Measurements from ENCODE around the gene NDUFB7.

Gene NDUFB7

GRCh38 chr19:14561847-14562351 lies 10.0 kb downstream of the NDUFB7 start:
- TF ChIP-seq EZH2phosphoT487 (IDR thresholded peaks at IDR 0.05; ENCODE audit: borderline replicate concordance, low read length), result no peak
- no peak for TF ChIP-seq CTCF (IDR thresholded peaks at IDR 0.05; ENCODE audit: low read depth, low read length, poor library complexity, severe bottlenecking)
- peaks cover 10% of the 10 kb centered on the region; the same call in 1 of the 2 replicates for H3K4me1 ChIP-seq (ENCODE audit: control insufficient read depth, low read length)
- no peaks in the 10 kb centered on the region for H3F3A ChIP-seq (ENCODE audit: control insufficient read depth, insufficient read depth)
- peaks cover 48% of the 10 kb centered on the region for H3K79me2 ChIP-seq (ENCODE audit: control insufficient read depth, low read length)
- no peak overlapping the region for H3K4me3 ChIP-seq (ENCODE audit: low read length)
- no peaks in the 10 kb centered on the region for H3K9me3 ChIP-seq (ENCODE audit: control insufficient read depth, insufficient read depth, low read length)
- peaks cover 26% of the 10 kb centered on the region for H3K36me3 ChIP-seq (ENCODE audit: control insufficient read depth, low read length)
- H3K27me3 ChIP-seq (ENCODE audit: control insufficient read depth, low read length), result no peaks in the 10 kb centered on the region
- H3K9me2 ChIP-seq (replicated peaks; ENCODE audit: control insufficient read depth, low read length), result no peaks in the 10 kb centered on the region
- no peak overlapping the region for H3K27ac ChIP-seq (ENCODE audit: low read depth, low read length)
- no peak overlapping the region for H3K4me2 ChIP-seq (ENCODE audit: low read length)
- no peaks in the 10 kb centered on the region for H4K20me1 ChIP-seq (ENCODE audit: control insufficient read depth, insufficient read depth, low read depth, low read length)

GRCh38 chr19:14561249-14561648 lies 10.6 kb downstream of the NDUFB7 start:
- Histone ChIP-seq H3K4me3 (ENCODE audit: low read length) (no peak overlapping the region), H3K4me1 (ENCODE audit: control insufficient read depth, low read length) (peaks cover 17% of the 10 kb centered on the region), H3K4me2 (ENCODE audit: low read length) (no peak overlapping the region), H3F3A (ENCODE audit: control insufficient read depth, insufficient read depth) (no peaks in the 10 kb centered on the region), H3K9me3 (ENCODE audit: control insufficient read depth, insufficient read depth, low read length) (no peaks in the 10 kb centered on the region), H3K79me2 (ENCODE audit: control insufficient read depth, low read length) (peaks cover 54% of the 10 kb centered on the region), H3K9me2 (replicated peaks; ENCODE audit: control insufficient read depth, low read length) (no peaks in the 10 kb centered on the region), H3K27me3 (ENCODE audit: control insufficient read depth, low read length) (no peaks in the 10 kb centered on the region), H3K36me3 (ENCODE audit: control insufficient read depth, low read length) (peaks cover 26% of the 10 kb centered on the region), H3K27ac (ENCODE audit: low read depth, low read length) (no peak overlapping the region), H4K20me1 (ENCODE audit: control insufficient read depth, insufficient read depth, low read depth, low read length) (no peaks in the 10 kb centered on the region)
- TF ChIP-seq CTCF (IDR thresholded peaks at IDR 0.05; ENCODE audit: low read depth, low read length, poor library complexity, severe bottlenecking) (no peak), EZH2phosphoT487 (IDR thresholded peaks at IDR 0.05; ENCODE audit: borderline replicate concordance, low read length) (no peak)

- TF ChIP-seq CTCF (IDR thresholded peaks at IDR 0.05; ENCODE audit: low read depth, low read length, poor library complexity, severe bottlenecking), result no peak
- no peak for TF ChIP-seq EZH2phosphoT487 (IDR thresholded peaks at IDR 0.05; ENCODE audit: borderline replicate concordance, low read length)
- no peak overlapping the region for H3K27ac ChIP-seq (ENCODE audit: low read depth, low read length)
- H3K9me3 ChIP-seq (ENCODE audit: control insufficient read depth, insufficient read depth, low read length), result no peaks in the 10 kb centered on the region
- H3K27me3 ChIP-seq (ENCODE audit: control insufficient read depth, low read length), result no peaks in the 10 kb centered on the region
- H3K4me1 ChIP-seq (ENCODE audit: control insufficient read depth, low read length), result peaks cover 17% of the 10 kb centered on the region
- H3K4me3 ChIP-seq (ENCODE audit: low read length), result no peak overlapping the region
- H3K79me2 ChIP-seq (ENCODE audit: control insufficient read depth, low read length), result peaks cover 60% of the 10 kb centered on the region
- H3K36me3 ChIP-seq (ENCODE audit: control insufficient read depth, low read length), result peaks cover 21% of the 10 kb centered on the region
- no peaks in the 10 kb centered on the region for H3K9me2 ChIP-seq (replicated peaks; ENCODE audit: control insufficient read depth, low read length)
- H3F3A ChIP-seq (ENCODE audit: control insufficient read depth, insufficient read depth), result no peaks in the 10 kb centered on the region
- no peaks in the 10 kb centered on the region for H4K20me1 ChIP-seq (ENCODE audit: control insufficient read depth, insufficient read depth, low read depth, low read length)
- no peak overlapping the region for H3K4me2 ChIP-seq (ENCODE audit: low read length)
These were observed 11.1 kb downstream of the NDUFB7 start for GRCh38 chr19:14560776-14561108.

All from DOHH2 (cell line).